22Rv1 (cell line): ENCODE results near the gene KIF6.
"Not testable (repeated sequence)": the region's sequence is repeated elsewhere in the genome, so short reads cannot be mapped to it uniquely, and the experiment has no call there.

ENCODE experiments used
- H3K27ac ChIP-seq: fragments of 450-650 bp; 2 replicates; pipeline ENCODE4 v1.5.1; 2017
- ZFX ChIP-seq: fragments of 450-650 bp; IDR thresholded peaks from 2 replicates; pipeline ENCODE4 v1.6.1; 2017; ENCODE audit warnings: antibody characterized with exemption, borderline replicate concordance
- TF ChIP-seq, protein P1 (sequence below): fragments of 450-650 bp; IDR thresholded peaks from 2 replicates; pipeline ENCODE4 v1.5.1; 2017; ENCODE audit warnings: mild to moderate bottlenecking

Gene KIF6

DNA sequence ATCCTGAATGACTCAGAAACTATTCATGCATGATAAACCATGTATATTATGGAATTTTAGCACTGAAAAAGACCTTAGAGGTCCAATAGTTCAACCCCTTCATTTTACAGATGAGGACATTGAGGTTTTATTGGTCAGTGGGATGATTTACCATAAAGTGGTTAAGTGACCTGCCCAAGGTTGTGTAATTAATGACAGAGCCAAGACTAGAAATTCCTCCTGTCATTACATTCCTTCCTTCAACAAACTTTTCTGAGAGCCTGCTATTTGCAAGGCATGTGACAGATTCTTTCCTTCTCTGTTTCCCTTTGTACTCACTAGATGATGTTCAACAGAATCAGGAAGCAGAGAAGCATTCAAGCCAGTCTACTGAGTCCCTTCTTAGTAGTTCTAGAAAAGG is 232.0 kb downstream of the KIF6 start:
- no peak overlapping the region for H3K27ac ChIP-seq
- TF ChIP-seq ZFX: no peak

DNA sequence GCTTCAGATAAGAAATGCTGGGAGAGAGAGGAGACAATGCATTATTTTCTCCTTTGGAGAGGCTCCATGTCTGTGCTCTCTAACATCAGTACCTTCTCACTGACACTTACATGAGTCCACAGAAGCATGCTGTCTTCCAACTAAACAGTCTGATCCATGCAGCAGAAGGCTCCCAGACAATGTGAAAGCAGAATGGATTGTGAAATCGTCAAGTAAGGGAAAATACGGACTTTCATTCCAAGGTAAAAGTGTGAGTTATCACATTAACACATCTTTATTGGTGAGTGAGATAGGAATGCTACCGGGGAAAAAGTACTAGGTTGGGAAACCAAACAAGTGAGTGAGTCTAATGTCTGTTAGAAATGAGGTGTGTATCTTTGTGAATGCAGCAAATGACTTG is 235.1 kb downstream of the KIF6 start:
- no peak for TF ChIP-seq ZFX
- TF ChIP-seq, protein P1, sequence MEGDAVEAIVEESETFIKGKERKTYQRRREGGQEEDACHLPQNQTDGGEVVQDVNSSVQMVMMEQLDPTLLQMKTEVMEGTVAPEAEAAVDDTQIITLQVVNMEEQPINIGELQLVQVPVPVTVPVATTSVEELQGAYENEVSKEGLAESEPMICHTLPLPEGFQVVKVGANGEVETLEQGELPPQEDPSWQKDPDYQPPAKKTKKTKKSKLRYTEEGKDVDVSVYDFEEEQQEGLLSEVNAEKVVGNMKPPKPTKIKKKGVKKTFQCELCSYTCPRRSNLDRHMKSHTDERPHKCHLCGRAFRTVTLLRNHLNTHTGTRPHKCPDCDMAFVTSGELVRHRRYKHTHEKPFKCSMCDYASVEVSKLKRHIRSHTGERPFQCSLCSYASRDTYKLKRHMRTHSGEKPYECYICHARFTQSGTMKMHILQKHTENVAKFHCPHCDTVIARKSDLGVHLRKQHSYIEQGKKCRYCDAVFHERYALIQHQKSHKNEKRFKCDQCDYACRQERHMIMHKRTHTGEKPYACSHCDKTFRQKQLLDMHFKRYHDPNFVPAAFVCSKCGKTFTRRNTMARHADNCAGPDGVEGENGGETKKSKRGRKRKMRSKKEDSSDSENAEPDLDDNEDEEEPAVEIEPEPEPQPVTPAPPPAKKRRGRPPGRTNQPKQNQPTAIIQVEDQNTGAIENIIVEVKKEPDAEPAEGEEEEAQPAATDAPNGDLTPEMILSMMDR: no peak
- no peak overlapping the region for H3K27ac ChIP-seq

DNA sequence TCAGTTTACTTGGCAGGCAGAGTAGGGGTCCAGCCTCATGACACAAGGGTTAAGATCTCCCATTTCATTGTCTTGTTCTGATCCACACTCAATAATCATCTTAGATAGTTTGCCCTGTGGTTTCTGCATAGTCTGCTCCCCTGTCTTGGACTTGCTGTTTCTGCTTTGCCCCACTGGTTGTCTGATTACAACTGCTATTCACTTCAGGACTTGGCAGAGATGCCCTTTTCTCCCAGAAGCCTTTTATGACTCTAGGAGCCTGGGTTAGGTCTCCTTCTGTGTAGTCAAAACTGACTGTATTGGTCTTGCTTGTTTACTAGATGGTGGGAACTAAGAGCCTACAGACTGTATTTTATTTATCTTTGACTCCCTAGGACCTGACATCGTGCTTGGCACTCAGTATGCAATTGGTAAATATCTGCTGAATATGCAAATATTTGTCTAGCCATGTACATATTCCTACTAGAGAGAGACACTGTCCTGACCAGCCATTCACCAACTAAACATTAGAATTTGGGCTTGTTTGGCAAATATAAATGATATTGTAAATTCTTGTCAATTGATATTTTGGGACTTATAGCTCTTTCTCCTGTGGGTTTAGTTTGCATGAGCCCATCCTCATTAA is 236.8 kb downstream of the KIF6 start:
- TF ChIP-seq, protein P1: no peak
- no peak overlapping the region for H3K27ac ChIP-seq

DNA sequence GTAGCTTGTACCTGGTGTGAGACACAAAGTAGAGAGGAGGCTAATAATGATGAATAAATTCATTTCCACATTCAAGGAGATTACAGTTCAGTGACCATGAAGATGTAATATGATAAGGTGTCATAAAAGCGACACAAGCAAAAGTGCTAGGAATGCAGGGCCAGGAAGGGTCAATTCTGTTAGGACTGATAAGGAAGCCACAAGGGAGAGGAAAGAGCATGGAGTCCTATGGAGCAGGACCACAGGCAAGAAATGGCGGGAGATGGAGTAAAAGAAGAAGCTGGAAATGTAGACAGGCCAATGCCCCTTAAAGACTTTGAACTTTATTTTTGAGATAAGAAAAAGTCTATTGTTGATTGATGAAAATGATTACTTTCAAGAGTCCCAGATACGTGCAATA is 240.9 kb downstream of the KIF6 start:
- TF ChIP-seq, protein P1: no peak
- no peak for TF ChIP-seq ZFX

DNA sequence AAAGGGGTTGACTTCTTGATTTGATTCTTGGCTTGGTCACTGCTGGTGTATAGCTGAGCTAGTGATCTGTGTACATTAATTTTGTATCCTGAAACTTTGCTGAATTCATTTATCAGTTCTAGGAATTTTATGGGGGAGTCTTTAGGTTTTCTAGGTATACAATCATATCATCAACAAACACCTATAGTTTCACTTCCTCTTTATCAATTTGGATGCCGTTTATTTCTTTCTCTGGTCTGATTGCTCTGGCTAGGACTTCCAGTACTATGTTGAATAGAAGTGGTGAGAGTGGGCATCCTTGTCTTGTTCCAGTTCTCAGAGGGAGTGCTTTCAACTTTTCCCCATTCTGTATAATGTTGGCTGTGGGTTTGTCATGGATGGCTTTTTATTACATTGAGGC is 245.4 kb downstream of the KIF6 start:
- not testable (repeated sequence) for H3K27ac ChIP-seq

More for the DNA sequence above, 240.9 kb downstream of the KIF6 start:
- no peak overlapping the region for H3K27ac ChIP-seq

DNA sequence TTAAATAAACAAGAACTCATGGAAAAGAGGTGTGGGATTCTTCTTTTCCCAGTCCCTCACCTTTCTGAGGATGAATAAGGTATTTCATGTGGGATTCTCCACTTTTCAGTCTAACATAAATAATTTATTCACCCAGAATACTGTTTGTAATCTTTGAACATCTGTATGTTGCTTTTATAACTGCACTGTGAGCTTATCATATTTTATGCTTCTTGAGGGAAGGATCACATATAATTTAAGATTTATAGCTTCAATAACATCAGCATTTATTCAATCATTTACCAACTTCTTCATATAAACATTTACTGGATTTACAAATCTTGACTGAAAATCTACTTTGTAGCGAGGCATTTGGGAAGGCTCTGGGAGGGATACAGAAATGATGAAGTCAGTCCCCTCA is 248.5 kb downstream of the KIF6 start:
- TF ChIP-seq, protein P1: no peak
- no peak for TF ChIP-seq ZFX
- no peak overlapping the region for H3K27ac ChIP-seq

DNA sequence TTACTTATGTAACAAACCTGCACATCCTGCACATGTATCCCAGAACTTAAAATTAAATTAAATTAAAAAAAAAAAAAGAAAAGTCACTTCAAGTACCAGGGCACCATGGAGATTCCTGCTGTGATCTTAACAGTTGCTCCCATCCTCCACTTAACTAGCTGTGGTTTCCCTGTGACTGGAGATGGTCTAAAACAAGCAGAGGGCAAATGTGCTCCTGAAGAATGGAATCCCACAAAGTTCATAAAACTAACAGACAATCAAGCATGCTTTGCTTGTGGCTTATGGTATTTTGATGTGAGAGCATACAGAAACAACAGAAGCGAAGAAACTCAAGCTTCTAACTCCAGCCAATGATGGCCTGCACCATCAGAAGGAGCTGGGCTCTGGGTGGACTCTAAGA is 249.1 kb downstream of the KIF6 start:
- no peak for TF ChIP-seq ZFX
- TF ChIP-seq, protein P1: no peak

DNA sequence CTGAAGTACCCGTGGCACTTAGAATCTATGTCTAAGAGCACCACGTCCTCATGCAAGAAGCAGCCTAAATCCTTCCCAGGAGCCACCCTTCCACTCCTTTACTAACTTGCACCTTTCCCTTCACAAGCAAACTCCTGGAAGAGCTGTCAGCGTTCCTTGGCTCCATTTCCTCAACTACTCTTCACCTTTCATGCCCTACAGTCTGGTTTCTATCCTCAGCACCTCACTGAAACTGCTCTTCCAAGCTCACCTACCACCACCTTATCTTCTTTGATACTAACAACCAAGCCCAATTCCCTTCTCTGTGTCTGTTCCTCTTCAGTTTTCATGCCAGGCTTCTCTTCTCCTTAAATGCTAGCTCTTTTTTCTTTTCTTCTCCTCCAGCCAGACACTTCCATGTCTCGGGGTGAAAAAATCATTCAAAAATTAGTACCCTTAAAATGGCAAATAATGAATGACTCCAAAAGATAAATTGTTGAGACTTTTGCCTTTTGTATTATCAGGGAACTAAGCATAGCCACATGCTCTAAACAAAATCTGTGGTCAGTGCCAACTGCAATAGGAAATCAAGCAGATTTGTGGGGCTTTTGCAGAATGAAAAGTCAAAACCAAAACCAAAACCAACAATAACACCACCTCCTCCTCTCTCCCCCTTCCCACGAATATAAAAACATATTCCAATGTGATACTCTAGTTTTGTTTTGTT is 253.1 kb downstream of the KIF6 start:
- no peak overlapping the region for H3K27ac ChIP-seq

More for the DNA sequence above, 249.1 kb downstream of the KIF6 start:
- no peak overlapping the region for H3K27ac ChIP-seq

More for the DNA sequence above, 253.1 kb downstream of the KIF6 start:
- TF ChIP-seq, protein P1: no peak
- no peak for TF ChIP-seq ZFX
